KG1 (cell line): ENCODE data around the gene SERPINB5.
"Not testable (repeated sequence)": the region's sequence is repeated elsewhere in the genome, so short reads cannot be mapped to it uniquely, and the experiment has no call there.

Source experiments
- DNase-seq: peaks from one replicate; lab custom pipeline; 2025; lab: John Stamatoyannopoulos, UW

SERPINB5 gene, protein sequence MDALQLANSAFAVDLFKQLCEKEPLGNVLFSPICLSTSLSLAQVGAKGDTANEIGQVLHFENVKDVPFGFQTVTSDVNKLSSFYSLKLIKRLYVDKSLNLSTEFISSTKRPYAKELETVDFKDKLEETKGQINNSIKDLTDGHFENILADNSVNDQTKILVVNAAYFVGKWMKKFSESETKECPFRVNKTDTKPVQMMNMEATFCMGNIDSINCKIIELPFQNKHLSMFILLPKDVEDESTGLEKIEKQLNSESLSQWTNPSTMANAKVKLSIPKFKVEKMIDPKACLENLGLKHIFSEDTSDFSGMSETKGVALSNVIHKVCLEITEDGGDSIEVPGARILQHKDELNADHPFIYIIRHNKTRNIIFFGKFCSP

DNA sequence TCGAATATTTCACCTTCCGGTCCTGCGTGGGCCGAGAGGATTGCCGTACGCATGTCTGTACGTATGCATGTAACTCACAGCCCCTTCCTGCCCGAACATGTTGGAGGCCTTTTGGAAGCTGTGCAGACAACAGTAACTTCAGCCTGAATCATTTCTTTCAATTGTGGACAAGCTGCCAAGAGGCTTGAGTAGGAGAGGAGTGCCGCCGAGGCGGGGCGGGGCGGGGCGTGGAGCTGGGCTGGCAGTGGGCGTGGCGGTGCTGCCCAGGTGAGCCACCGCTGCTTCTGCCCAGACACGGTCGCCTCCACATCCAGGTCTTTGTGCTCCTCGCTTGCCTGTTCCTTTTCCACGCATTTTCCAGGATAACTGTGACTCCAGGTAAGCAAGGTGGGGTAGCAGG, at the start of gene SERPINB5:
TSS of gene SERPINB5 (plus strand) at position 291 of the 400 bp plus-strand sequence. CDS start 7,471 bp downstream, outside the sequence.
- no peak for DNase-seq

- DNase-seq, result no peak
Measured at GRCh38 chr18:63427558-63427957, 49.2 kb upstream of the SERPINB5 start.

GRCh38 chr18:63430526-63430925, 46.2 kb upstream of the SERPINB5 start:
- DNase-seq, result no peak

- no peak for DNase-seq
Measured at GRCh38 chr18:63431180-63431579, 45.6 kb upstream of the SERPINB5 start.

GRCh38 chr18:63433334-63433866, 43.4 kb upstream of the SERPINB5 start:
- no peak for DNase-seq

DNA sequence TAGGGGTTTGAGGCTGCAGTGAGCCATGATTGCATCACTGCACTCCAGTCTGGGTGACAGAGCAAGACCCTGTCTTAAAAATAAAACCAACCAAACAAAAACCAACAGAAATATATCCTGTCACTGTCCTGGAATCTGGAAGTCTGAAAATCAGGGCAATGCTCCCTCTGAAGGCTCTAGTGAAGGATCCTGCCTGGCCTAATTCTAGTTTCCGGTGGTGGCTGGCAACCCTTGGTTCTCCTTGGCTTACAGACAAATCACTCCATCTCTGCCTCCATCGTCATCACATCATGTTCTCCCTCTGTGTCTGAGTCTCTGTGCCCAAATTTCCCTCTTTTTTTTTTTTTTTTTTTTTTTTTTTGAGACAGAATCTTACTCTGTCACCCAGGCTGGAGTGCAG, 38.6 kb upstream of the SERPINB5 start:
- no peak for DNase-seq

DNA sequence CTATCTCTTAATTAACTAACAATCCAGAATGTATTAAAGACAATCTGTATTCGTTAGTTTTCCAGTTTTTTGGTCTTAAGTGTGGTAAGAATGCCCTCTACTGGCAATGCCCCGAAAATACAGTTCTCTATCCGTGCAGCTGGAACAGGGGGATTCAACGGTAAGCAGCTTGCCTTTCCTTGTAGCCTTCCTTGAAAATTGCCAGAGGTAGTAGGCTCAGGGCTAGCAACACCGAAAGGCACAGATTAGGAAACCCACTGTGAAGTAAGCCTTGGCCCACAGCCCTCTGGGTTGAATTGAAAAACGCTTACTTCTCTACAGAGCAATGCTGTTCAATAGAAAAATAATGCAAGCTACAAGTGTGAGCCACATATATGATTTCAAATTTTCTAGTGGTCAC, 37.4 kb upstream of the SERPINB5 start:
- DNase-seq, result peak; percentile 39

- DNase-seq, result no peak
Measured at GRCh38 chr18:63440219-63440618, 36.5 kb upstream of the SERPINB5 start.

GRCh38 chr18:63440881-63441280, 35.9 kb upstream of the SERPINB5 start:
- no peak for DNase-seq

GRCh38 chr18:63443829-63444228, 32.9 kb upstream of the SERPINB5 start:
- DNase-seq, result no peak

DNA sequence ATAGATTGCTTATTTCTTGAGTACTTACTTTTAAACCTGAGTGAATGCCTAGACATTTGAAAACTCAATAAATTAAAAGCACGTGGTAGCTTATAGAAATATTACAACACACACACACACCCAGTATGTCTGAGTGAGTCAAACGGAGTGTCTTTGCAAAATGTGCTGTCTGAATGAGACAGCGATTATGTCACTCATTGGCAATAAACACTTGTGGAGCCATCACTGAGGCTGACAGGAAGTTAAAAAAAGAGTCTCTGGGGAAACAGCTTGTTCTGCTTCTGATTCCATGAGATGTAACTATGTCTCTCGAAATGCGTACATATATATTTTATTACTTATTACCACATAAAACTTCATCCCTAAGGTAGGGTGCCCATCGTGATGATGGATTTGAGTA, 32.2 kb upstream of the SERPINB5 start:
- no peak for DNase-seq

DNA sequence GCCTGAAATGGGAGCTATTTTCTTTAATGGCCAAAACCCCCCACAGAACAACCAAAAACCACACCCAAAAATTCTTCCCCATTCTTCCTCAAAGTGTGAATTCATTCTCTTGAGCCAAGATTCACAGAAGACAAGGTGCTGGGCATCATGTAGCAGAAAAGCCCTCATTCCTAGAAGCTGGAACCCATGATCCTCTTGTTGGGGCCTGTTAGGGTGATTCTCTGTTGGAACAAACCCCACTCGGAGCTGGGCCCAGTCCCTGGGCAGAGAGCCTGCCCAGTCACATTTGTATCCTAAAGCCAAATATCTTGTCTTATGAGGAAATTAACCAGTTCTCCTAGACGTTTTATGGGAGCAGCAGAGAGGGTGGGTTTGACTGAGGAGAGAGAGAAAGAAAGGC, 31.7 kb upstream of the SERPINB5 start:
- no peak for DNase-seq

DNA sequence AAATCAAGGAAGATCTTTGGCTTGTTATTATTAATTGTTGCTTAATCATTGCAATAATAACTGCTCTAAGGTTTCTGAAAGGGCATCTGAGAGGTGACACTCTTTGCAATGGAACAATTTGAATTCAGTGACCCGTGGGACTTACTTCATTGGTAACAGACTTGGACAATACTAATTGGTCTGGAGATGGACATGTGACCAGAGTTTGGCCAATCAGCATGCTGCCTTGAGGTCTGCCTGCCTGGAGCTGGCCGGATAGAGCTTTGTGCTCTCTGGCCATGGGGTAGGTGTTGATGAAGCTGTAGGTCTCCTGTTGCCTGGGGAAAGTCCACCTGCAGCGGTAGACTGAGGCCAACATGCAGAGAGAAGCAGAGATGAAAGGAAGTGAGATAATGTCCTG, 30.5 kb upstream of the SERPINB5 start:
- no peak for DNase-seq

- DNase-seq, result no peak
Measured at GRCh38 chr18:63447066-63447465, 29.7 kb upstream of the SERPINB5 start.

GRCh38 chr18:63449426-63449825, 27.3 kb upstream of the SERPINB5 start:
- DNase-seq, result no peak

DNA sequence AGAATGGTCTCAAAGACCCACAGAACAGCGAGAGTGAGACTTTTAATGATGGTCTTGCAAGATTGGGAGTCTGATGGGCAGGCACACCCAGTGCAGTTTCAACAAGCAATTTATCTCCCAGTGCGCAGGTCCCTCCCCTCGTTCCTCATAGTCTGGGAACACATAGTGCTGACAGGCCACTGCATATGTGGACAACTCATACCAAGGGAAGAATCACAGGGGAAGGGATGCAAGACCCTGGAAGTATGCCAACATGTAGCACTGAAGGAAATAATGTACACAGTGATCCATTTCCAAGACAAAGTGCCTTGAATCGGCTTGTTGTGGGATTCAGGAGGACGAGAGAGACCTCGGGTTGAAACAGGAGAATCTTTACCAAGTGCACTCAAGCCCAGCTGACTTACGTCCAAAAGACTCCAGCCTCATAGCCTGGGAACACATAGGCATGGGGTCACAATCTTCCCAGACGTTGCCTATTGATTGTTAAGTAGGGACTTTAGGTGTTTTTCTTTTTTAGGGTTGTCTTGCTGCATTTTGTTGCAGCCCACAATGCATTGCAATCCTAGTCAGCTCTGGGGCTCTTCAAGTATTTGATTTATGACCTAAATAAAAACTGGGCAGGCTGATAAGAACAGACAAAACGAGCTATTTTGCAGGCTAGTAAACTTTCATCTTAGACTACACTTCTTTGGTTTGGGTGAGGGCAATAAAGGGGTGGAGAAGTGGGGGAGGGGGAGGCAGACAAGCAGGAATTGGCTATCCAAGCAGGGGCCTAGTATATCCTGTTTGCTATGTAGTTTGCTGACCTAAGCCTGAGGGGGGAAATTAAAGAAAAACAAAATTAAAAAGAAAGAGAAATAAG, 24.7 kb upstream of the SERPINB5 start:
- no peak for DNase-seq

GRCh38 chr18:63452751-63453150, 24.0 kb upstream of the SERPINB5 start:
- not testable (repeated sequence) for DNase-seq

GRCh38 chr18:63454497-63454896, 22.3 kb upstream of the SERPINB5 start:
- DNase-seq, result no peak

DNA sequence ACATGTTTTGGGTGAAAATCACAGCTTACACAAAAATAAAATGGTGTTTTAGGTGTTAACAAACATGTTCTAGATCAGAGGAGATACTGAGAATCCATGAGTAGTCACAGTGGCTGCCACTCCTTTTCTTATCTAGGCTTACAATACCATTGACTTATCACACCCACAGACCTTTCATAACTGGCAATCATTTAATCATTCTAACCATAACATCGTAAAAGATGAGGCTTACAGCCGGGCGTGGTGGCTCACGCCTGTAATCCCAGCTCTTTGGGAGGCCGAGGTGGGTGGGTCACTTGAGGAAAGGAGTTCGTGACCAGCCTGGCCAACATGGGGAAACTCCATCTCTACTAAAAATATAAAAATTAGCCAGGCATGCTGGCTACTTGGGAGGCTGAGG, 18.8 kb upstream of the SERPINB5 start:
- no peak for DNase-seq

DNA sequence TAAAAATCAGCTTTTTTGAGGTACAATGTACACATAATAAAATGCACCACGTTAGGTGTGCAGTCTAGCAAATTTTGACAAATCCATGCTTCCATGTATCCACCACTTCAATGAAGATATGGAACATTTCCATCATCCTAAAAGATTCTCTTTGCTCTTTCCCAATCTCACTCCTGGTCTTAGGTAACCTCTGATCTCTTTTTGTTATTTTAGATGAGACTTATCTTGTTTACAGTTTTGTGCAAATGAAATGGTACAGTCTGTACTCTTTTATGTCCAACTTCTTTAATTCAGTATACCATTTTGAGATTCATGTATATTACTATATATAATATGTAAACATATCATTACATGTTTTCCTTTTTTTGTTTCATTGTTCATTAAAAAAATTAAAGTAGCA, 16.3 kb upstream of the SERPINB5 start:
- DNase-seq, result no peak

DNA sequence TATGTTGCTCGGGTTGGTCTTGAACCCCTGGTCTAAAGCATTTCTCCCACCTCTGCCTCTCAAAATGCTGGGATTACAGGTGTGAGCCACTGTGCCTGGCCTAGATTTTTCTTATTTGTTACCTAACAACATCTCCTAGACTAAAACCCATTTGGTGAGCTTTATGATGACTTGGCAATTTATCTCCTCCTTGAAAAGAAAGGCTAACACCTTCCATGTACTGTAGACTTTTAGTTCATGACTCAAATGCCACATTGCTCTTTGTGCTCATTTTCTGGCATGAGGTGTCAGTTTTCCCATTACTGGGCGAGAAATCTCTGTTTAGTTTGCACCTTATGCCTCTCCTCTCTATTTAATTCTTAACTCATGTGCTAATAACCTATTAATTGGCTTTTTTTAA, 12.3 kb upstream of the SERPINB5 start:
- DNase-seq, result no peak

- no peak for DNase-seq
Measured at GRCh38 chr18:63465059-63465458, 11.7 kb upstream of the SERPINB5 start.

DNA sequence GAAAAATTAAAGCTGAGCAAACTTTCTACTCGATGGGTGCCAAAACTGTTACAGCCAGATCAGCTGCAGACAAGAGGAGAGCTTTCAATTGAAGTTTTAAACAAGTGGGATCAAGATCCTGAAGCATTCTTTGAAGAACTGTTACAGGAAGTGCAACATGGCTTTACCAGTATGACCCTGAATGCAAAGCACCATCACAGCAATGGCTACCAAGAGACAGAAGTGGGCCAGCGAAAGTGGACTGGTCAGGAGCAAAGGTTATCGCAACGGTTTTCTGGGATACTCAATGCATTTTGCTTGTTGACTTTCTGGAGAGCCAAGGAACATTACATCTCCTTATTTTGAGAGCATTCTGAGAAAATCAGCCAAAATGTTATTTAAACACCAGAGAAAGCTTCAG, 9.1 kb upstream of the SERPINB5 start:
- no peak for DNase-seq
